Endothelial cell of umbilical vein (primary cell): ENCODE results near the gene CCBE1. TPM values are rescaled to one million over a fixed set of nuclear protein-coding genes. Genes with fewer than 3 reads are reported as not detected.

Experiments
- BruUV-seq: library from RNA; stranded (reverse); fragments of 400-500 nt; replicated peaks from 2 replicates; lab custom pipeline; 2021; lab: Mats Ljungman, UMichigan
- CTCF ChIA-PET: fragments of 300-600, 350-600 bp; sonication (Branson Sonifier 250); formaldehyde crosslinking; loops from one replicate; lab custom pipeline; 2021; ENCODE audit warnings: antibody characterized with exemption, inconsistent platforms; lab: Charles Lee
- POLR2A ChIA-PET: fragments of 300-600, 350-600 bp; sonication (Branson Sonifier 250); formaldehyde crosslinking; loops from one replicate; lab custom pipeline; 2021; ENCODE audit warnings: antibody characterized with exemption, inconsistent platforms; lab: Charles Lee
- DNase-seq: peaks from one replicate; pipeline ENCODE4 v3.0.0-alpha.2; 2011; ENCODE audit warnings: low read depth, low spot score
- FAIRE-seq: peaks from 2 replicates; lab custom pipeline; 2011; peaks lifted over from hg19 to GRCh38; lab: Jason Lieb, UNC
- H2AFZ ChIP-seq: 2 replicates; pipeline ENCODE4 v1.6.0; 2012; ENCODE audit warnings: low read depth, low read length, control low read depth, inconsistent platforms
- H3K27ac ChIP-seq: 2 replicates; pipeline ENCODE4 v1.5.1; 2011; ENCODE audit warnings: low read depth, mild to moderate bottlenecking, control low read depth, low read length, moderate library complexity; ENCODE audit not compliant: insufficient read depth
- H3K27me3 ChIP-seq, 2 experiments: 2 replicates each; pipeline versions ENCODE4 v1.6.0 to v1.6.1; 2011; ENCODE audit warnings: low read length in 2 of 2, mixed read lengths in 1 of 2; ENCODE audit not compliant: control insufficient read depth in 2 of 2, insufficient read depth in 2 of 2
- H3K36me3 ChIP-seq, 2 experiments: 2 replicates in 1 of 2; 3 replicates in 1 of 2; pipeline ENCODE4 v1.5.1; 2011; ENCODE audit warnings: low read length in 2 of 2, mild to moderate bottlenecking in 1 of 2, moderate library complexity in 1 of 2; ENCODE audit not compliant: control insufficient read depth in 2 of 2, insufficient read depth in 2 of 2; ENCODE audit errors: extremely low read depth in 1 of 2
- H3K4me1 ChIP-seq: 3 replicates; pipeline ENCODE4 v1.5.1; 2011; ENCODE audit warnings: mild to moderate bottlenecking, low read length; ENCODE audit not compliant: control insufficient read depth, insufficient read depth; ENCODE audit errors: extremely low read depth
- H3K4me2 ChIP-seq: 2 replicates; pipeline ENCODE4 v1.6.1; 2011; ENCODE audit warnings: low read length, control low read depth, mixed read lengths; ENCODE audit not compliant: insufficient read depth
- H3K4me3 ChIP-seq, 3 experiments: fragments of 200-600 bp in 1 of 3; sonication (generic), shearing (Covaris generic) in 1 of 3; replicated peaks in 1 of 3; 2 replicates each; pipeline ENCODE4 v1.5.1; 2011 to 2016; ENCODE audit warnings: control low read depth in 3 of 3, low read length in 3 of 3, mild to moderate bottlenecking in 2 of 3, inconsistent platforms in 1 of 3, low read depth in 1 of 3, moderate library complexity in 1 of 3; ENCODE audit not compliant: insufficient read depth in 1 of 3
- H3K79me2 ChIP-seq: 2 replicates; pipeline ENCODE4 v1.6.0; 2012; ENCODE audit warnings: low read length, inconsistent platforms; ENCODE audit not compliant: control insufficient read depth, insufficient read depth
- H3K9ac ChIP-seq: replicated peaks from 2 replicates; pipeline ENCODE3; 2011; ENCODE audit warnings: low read length, control low read depth; ENCODE audit not compliant: insufficient read depth; ENCODE audit errors: extremely low read depth
- H3K9me1 ChIP-seq: replicated peaks from 3 replicates; pipeline ENCODE4 v1.6.0; 2011; ENCODE audit warnings: mild to moderate bottlenecking, low read length; ENCODE audit not compliant: control insufficient read depth, insufficient read depth; ENCODE audit errors: extremely low read depth
- H3K9me3 ChIP-seq: replicated peaks from 2 replicates; pipeline ENCODE4 v1.5.1; 2012; ENCODE audit warnings: low read length, inconsistent platforms; ENCODE audit not compliant: control insufficient read depth, insufficient read depth
- H4K20me1 ChIP-seq: replicated peaks from 2 replicates; pipeline ENCODE3; 2011; ENCODE audit warnings: mild to moderate bottlenecking, low read length; ENCODE audit not compliant: control insufficient read depth, insufficient read depth; ENCODE audit errors: extremely low read depth
- EZH2 ChIP-seq: IDR thresholded peaks from 2 replicates; pipeline ENCODE4 v1.6.1; 2012; ENCODE audit warnings: borderline replicate concordance, low read depth, mild to moderate bottlenecking, moderate library complexity, low read length, inconsistent platforms; ENCODE audit not compliant: severe bottlenecking
- FOS ChIP-seq: IDR thresholded peaks from 2 replicates; pipeline ENCODE4 v1.6.1; 2011; ENCODE audit warnings: mild to moderate bottlenecking, low read length, moderate library complexity, borderline replicate concordance; ENCODE audit not compliant: insufficient read depth
- GATA2 ChIP-seq: IDR thresholded peaks from 2 replicates; pipeline ENCODE4 v1.7.0; 2011; ENCODE audit warnings: low read depth, mild to moderate bottlenecking, moderate library complexity, mixed read lengths, low read length; ENCODE audit not compliant: insufficient read length, insufficient read depth
- JUN ChIP-seq: IDR thresholded peaks from 2 replicates; pipeline ENCODE4 v1.6.1; 2011; ENCODE audit warnings: borderline replicate concordance, low read depth; ENCODE audit not compliant: insufficient read length, insufficient read depth
- MYC ChIP-seq: IDR thresholded peaks from one replicate; pipeline ENCODE4 v1.6.1; 2011; ENCODE audit warnings: mild to moderate bottlenecking, low read depth, low read length
- POLR2A ChIP-seq: IDR thresholded peaks from 2 replicates; pipeline ENCODE4 v1.6.1; 2012; ENCODE audit warnings: low read depth, mild to moderate bottlenecking, control low read depth, low read length
- POLR2AphosphoS5 ChIP-seq: IDR thresholded peaks from 2 replicates; pipeline ENCODE4 v1.6.1; 2012; ENCODE audit warnings: low read depth, mild to moderate bottlenecking, control low read depth, low read length, moderate library complexity; ENCODE audit not compliant: insufficient read depth
- dilution Hi-C: fragments of 300-500 bp; cut with MboI; formaldehyde crosslinking; loops from one replicate; pipeline ENCODE4 v1.15.0; 2019; ENCODE audit warnings: low sequenced_read_pairs; ENCODE audit not compliant: extremely low pct_ligation_motif_present
- intact Hi-C: fragments of 100-400 bp; cut with micrococcal nuclease; formaldehyde crosslinking; loops from one replicate; pipeline ENCODE4 v1.10.0; 2022
- polyA plus RNA-seq, 4 experiments: library from polyadenylated mRNA; depleted of rRNA in 3 of 4; stranded (reverse) in 3 of 4; unstranded in 1 of 4; fragments of >200 nt; gene quantifications; 2 replicates each; pipeline versions ENCODE4 v1.2.1 to v1.2.3, GENCODE V29; 2011 to 2012; ENCODE audit warnings: missing spikeins in 1 of 4
- total RNA-seq: library from RNA; stranded (reverse); gene quantifications from 2 replicates; pipeline ENCODE4 v1.2.3, GENCODE V29; 2021
- TF ChIP-seq, protein P1 (sequence below), 2 donors: IDR thresholded peaks; 1 replicate in 1 of 2; 2 replicates in 1 of 2; pipeline ENCODE4 v1.5.1; 2011; ENCODE audit warnings: low read length in 2 of 2, mild to moderate bottlenecking in 2 of 2, moderate library complexity in 2 of 2, control low read depth in 1 of 2, inconsistent platforms in 1 of 2, low read depth in 1 of 2; ENCODE audit not compliant: insufficient read depth in 1 of 2; ENCODE audit errors: extremely low read depth in 1 of 2
- TF ChIP-seq, protein P2 (sequence below): IDR thresholded peaks from 2 replicates; pipeline ENCODE4 v1.6.1; 2011; ENCODE audit not compliant: insufficient read depth, insufficient read length

Gene CCBE1
- total and polyA plus RNA-seq, 2 donors (not counting 3 experiments of a cell fraction or from before 2014, with no cell fraction given) = 0.04 TPM; not detected in 1

GRCh38 chr18:59554796-59555335 lies 142.4 kb downstream of the CCBE1 start:
- H3K4me1 ChIP-seq = no peaks in the 10 kb centered on the region
- H3K79me2 ChIP-seq = no peaks in the 10 kb centered on the region
- H3K9me3 ChIP-seq = no peaks in the 10 kb centered on the region
- H3K36me3 ChIP-seq = no peaks in the 10 kb centered on the region
- H4K20me1 ChIP-seq = no peaks in the 10 kb centered on the region
- H3K4me2 ChIP-seq = no peak overlapping the region
- no peak overlapping the region for H2AFZ ChIP-seq
- POLR2A ChIA-PET = no interaction called here
- no peak overlapping the region for H3K4me3 ChIP-seq
- H3K9ac ChIP-seq = no peak overlapping the region
- CTCF ChIA-PET = interaction anchor here (0.7 kb wide), 1 partner anchor 15 kb away, joined by 3 read pairs; no protein-coding TSS in a partner anchor
- no peak for TF ChIP-seq FOS
- no peak for TF ChIP-seq GATA2
- TF ChIP-seq POLR2AphosphoS5 = no peak
- TF ChIP-seq, protein P1, sequence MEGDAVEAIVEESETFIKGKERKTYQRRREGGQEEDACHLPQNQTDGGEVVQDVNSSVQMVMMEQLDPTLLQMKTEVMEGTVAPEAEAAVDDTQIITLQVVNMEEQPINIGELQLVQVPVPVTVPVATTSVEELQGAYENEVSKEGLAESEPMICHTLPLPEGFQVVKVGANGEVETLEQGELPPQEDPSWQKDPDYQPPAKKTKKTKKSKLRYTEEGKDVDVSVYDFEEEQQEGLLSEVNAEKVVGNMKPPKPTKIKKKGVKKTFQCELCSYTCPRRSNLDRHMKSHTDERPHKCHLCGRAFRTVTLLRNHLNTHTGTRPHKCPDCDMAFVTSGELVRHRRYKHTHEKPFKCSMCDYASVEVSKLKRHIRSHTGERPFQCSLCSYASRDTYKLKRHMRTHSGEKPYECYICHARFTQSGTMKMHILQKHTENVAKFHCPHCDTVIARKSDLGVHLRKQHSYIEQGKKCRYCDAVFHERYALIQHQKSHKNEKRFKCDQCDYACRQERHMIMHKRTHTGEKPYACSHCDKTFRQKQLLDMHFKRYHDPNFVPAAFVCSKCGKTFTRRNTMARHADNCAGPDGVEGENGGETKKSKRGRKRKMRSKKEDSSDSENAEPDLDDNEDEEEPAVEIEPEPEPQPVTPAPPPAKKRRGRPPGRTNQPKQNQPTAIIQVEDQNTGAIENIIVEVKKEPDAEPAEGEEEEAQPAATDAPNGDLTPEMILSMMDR (IDR thresholded peaks at IDR 0.05; ENCODE audit: extremely low read depth in 1 of 2, insufficient read depth in 1 of 2, low read depth in 1 of 2, low read length in 2 of 2) = no peak
- TF ChIP-seq JUN = no peak
- TF ChIP-seq EZH2 = no peak
- TF ChIP-seq POLR2A = no peak
- TF ChIP-seq MYC = no peak
- TF ChIP-seq, protein P2, sequence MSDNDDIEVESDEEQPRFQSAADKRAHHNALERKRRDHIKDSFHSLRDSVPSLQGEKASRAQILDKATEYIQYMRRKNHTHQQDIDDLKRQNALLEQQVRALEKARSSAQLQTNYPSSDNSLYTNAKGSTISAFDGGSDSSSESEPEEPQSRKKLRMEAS = no peak
- FAIRE-seq (no peak), DNase-seq (no peak)
- dilution Hi-C loops = no loop called here
- no peaks in the 10 kb centered on the region for H3K9me1 ChIP-seq
- no peaks in the 10 kb centered on the region for H3K27me3 ChIP-seq
- no peak overlapping the region for H3K27ac ChIP-seq
- no TSS peak for BruUV-seq
- intact Hi-C loops = no loop called here
